Astrocyte of the hippocampus (primary cell): ENCODE data around the gene TRAF3IP1.

Source experiments
- DNase-seq: peaks from one replicate; pipeline ENCODE4 v3.0.0; 2011; ENCODE audit warnings: low read depth, low spot score

Gene TRAF3IP1

GRCh38 chr2:238408615-238409340, 88.5 kb downstream of the TRAF3IP1 start:
- DNase-seq, result no peak

GRCh38 chr2:238409341-238410199, 89.3 kb downstream of the TRAF3IP1 start:
- no peak for DNase-seq

DNA sequence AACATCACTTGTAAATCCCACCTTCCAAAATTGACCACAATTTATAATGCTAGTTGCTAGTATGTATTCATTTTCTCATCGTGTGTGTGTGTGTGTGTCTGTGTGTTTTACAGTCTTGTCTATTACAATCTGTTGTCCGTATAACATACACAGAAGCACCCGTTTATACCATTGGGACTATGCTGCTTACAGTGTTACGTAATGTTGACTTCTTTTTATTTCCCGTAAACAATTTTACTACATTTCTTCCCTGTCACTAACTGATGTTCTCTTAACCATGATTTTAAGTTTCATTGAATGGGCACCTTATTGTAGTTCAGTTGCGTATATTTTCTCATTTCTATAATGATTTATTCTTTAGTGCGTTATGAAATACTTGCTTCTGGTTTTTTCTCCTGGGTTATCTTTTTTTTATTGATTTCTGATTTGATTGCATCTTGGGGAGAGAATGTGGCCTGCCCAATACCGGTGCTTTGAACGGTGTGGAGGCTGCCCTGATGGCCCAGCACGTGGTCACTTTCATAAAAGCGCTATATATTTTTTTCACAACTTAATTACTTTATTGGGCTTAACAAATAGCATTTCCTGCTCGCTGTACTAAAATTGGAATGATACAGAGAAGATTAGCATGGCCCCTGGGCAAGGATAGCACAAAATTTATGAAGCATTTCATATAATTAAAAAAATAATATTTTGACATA, 91.9 kb downstream of the TRAF3IP1 start:
- no peak for DNase-seq

- DNase-seq, result no peak
Observed at GRCh38 chr2:238413368-238413767, 93.0 kb downstream of the TRAF3IP1 start.

GRCh38 chr2:238415036-238415764, 94.9 kb downstream of the TRAF3IP1 start:
- DNase-seq, result no peak

DNA sequence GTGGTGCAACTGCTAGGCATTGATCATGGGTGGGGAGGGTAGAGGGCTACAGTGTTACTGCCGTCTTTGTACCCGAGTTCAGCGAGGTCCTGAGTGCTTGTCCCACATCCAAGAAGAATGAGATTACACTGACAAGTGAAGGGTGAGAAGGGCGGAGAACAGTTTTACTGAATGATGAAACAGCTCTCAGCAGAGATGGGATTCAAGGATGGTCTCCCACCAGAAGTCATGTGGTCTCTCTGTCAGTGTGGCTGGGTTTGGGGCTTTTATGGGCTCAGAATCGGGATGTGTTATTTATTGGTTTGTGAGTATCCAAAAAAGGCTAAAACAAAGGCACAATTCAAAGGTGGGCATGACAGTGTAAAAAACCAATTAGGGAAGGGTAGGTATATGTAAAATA, 95.6 kb downstream of the TRAF3IP1 start:
- no peak for DNase-seq

DNA sequence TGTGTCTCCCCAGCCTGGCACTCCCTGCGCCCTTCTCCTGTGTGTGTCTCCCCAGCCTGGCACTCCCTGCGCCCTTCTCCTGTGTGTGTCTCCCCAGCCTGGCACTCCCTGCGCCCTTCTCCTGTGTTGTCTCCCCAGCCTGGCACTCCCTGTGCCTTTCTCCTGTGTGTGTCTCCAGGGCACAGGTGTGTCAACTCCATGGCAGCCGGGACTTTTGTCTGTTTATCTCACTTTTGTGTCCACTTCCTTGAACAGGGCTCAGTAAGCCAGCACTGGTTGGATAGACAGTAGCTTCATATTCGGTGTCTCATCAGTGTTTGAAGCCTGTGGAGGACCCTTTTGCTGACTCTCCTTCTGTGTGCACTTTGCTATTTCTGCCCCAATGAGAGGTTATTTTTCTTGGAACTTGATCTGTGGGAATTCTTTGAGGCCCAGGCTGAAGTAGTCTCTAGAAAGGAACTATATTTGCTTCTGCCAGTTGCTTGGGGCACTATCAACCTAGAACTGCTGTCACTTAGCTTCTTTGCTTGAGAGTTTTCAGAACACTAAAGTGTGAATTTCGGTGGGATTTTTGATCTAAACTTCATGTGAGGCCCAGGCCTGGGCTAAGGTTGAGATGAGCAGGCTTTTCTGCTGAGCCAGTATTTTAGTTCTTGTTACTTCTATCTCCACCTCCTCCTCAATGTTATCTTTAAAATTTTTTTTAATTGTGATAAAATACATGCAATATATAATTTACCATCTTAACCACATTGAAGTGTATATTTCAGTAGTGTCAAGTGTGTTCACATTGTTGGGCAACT, 98.1 kb downstream of the TRAF3IP1 start:
- peak; percentile 60 for DNase-seq

DNA sequence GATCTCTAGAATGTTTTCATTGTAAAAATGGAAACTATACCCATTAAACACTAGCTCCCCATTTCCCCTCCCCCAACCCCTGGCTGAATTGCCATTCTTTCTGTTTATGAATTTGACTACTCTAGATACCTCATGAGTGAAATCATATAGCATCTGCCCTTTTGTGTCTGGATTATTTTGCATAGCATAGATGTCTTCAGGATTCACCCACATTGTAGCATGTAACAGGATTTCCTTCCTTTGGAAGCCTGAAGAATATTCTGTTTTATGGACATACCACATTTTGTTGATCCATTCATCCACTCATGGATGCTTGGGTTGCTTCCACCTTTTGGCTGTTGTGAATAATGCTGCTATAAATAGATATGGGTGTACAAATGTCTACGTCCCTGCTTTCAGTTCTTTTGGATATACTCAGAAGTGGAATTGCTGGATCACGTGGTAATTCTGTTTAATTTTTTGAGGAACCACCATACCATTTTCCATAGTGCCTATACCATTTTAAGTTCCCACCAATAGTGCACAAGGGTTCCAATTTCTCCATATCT, 98.8 kb downstream of the TRAF3IP1 start:
- DNase-seq, result no peak

GRCh38 chr2:238420442-238420841, 100.1 kb downstream of the TRAF3IP1 start:
- DNase-seq, result no peak

DNA sequence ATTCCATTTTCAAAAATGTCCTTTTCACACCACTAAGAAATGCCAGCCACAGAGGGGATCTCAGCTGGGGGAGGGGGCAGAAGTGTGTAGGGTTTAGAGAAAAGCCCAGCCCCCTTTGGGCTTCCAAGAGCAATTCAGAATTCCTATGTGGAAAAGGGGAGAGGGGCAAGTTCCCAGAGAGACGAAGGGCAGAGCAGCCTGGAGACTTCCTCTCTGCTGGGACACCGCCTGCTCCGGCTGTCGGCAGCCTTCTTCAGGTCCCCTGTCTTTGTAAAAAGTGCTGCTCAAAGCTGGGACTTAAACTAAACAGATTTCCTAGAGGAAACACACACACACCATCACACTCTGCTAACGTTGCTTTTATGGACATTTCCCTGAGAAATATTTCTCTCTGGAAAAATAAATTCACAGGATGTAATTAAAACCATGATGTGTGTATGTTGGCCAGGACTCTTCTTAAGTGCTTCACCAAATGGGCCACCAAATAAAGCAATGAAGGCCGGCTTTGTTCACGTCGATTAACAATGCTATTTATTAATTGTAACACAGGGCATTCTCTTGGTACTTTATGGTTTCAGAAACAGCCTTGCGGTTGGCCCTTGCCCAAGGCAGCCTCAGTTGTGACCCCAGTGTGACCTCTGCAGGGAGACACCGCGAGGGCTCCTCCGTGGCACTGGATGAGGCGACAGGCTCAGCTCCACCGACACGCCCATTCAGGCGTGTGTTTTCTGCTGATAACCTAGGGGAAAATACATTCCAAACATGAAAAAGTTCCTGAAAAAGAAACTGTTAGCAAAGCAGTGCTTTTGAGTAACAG, 100.8 kb downstream of the TRAF3IP1 start:
- DNase-seq, result no peak

- no peak for DNase-seq
Observed at GRCh38 chr2:238421695-238422035, 101.3 kb downstream of the TRAF3IP1 start.

GRCh38 chr2:238422285-238422684, 102.0 kb downstream of the TRAF3IP1 start:
- DNase-seq, result no peak

- DNase-seq, result no peak
Observed at GRCh38 chr2:238422940-238423339, 102.6 kb downstream of the TRAF3IP1 start.

GRCh38 chr2:238423561-238424312, 103.4 kb downstream of the TRAF3IP1 start:
- no peak for DNase-seq

GRCh38 chr2:238424313-238424700, 104.0 kb downstream of the TRAF3IP1 start:
- DNase-seq, result peak; percentile 60

- no peak for DNase-seq
Observed at GRCh38 chr2:238425505-238425978, 105.2 kb downstream of the TRAF3IP1 start.

DNA sequence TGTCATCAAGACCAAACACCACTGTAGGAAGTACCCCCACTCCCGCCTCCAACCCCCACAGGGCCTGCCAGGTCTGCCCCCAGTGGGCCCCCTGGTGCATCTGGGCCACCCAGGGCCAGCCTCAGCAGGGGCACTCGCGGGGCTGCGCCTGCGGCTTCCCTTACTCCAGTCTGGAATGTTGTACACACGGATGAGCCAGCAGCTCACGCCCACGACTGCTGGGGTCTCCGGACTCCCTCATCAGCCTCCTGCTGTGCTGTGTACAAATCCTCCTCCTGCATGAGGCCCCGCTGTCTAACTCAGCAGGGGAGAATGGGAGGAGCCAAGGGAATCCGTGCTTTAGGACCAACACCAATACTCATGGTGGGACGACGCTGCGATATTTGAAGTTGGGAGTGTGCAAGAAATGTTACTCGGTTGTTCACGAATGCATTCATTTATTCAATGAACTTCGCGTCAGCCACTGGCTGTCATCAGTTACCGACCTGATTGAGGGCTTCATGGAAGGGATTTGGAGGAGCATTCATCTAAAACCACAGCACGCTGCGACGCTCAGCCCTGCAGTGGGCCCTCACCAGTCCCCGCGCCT, 105.8 kb downstream of the TRAF3IP1 start:
- DNase-seq, result peak; percentile 88
